Measurements from ENCODE around the gene PPM1N. TPM values are rescaled to one million over a fixed set of nuclear protein-coding genes. Genes with fewer than 3 reads are reported as not detected.

The PPM1N gene
- total and polyA plus RNA-seq, 2 of the 13 experiments (the other 11 are each of a cell fraction or from before 2014, with no cell fraction given), result 0.31 to 1.8 TPM

- TF ChIP-seq RFX5 (IDR thresholded peaks at IDR 0.05; ENCODE audit: low read depth, low read length) (no peak), MLXIP (CRISPR knock-in tag; IDR thresholded peaks at IDR 0.05; ENCODE audit: borderline replicate concordance) (no peak), SMC3 (IDR thresholded peaks at IDR 0.05; ENCODE audit: low read length) (peak; percentile 96), HMG20B (CRISPR knock-in tag; conservative IDR thresholded peaks at IDR 0.05) (0 out of 2 replicates have a peak, but pooled peaks have one; percentile 30), JUN (CRISPR knock-in tag; IDR thresholded peaks at IDR 0.05) (no peak), ZBTB14 (CRISPR knock-in tag; IDR thresholded peaks at IDR 0.05) (peak; percentile 32; the same call in 1 of the 2 replicates), KLF12 (CRISPR knock-in tag; IDR thresholded peaks at IDR 0.05; ENCODE audit: borderline replicate concordance) (peak; percentile 43; the same call in 1 of the 2 replicates), ZFP41 (CRISPR knock-in tag; IDR thresholded peaks at IDR 0.05; ENCODE audit: borderline replicate concordance) (no peak), ZNF781 (CRISPR knock-in tag; IDR thresholded peaks at IDR 0.05; ENCODE audit: borderline replicate concordance, not compliant biosample characterization) (peak; percentile 91), RCOR2 (CRISPR knock-in tag; IDR thresholded peaks at IDR 0.05) (peak; percentile 88), REXO4 (CRISPR knock-in tag; IDR thresholded peaks at IDR 0.05; ENCODE audit: borderline replicate concordance) (no peak), THAP11 (CRISPR knock-in tag; IDR thresholded peaks at IDR 0.05) (peak; percentile 83)
- TF ChIP-seq, protein P1, sequence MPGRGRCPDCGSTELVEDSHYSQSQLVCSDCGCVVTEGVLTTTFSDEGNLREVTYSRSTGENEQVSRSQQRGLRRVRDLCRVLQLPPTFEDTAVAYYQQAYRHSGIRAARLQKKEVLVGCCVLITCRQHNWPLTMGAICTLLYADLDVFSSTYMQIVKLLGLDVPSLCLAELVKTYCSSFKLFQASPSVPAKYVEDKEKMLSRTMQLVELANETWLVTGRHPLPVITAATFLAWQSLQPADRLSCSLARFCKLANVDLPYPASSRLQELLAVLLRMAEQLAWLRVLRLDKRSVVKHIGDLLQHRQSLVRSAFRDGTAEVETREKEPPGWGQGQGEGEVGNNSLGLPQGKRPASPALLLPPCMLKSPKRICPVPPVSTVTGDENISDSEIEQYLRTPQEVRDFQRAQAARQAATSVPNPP (CRISPR knock-in tag; IDR thresholded peaks at IDR 0.05), result peak; percentile 100
- TF ChIP-seq, protein P2, sequence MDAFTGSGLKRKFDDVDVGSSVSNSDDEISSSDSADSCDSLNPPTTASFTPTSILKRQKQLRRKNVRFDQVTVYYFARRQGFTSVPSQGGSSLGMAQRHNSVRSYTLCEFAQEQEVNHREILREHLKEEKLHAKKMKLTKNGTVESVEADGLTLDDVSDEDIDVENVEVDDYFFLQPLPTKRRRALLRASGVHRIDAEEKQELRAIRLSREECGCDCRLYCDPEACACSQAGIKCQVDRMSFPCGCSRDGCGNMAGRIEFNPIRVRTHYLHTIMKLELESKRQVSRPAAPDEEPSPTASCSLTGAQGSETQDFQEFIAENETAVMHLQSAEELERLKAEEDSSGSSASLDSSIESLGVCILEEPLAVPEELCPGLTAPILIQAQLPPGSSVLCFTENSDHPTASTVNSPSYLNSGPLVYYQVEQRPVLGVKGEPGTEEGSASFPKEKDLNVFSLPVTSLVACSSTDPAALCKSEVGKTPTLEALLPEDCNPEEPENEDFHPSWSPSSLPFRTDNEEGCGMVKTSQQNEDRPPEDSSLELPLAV (CRISPR knock-in tag; conservative IDR thresholded peaks at IDR 0.05; ENCODE audit: low read depth), result no peak
- TF ChIP-seq, protein P3, sequence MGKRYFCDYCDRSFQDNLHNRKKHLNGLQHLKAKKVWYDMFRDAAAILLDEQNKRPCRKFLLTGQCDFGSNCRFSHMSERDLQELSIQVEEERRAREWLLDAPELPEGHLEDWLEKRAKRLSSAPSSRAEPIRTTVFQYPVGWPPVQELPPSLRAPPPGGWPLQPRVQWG (CRISPR knock-in tag; IDR thresholded peaks at IDR 0.05; ENCODE audit: borderline replicate concordance, low read depth), result no peak
- TF ChIP-seq, protein P4, sequence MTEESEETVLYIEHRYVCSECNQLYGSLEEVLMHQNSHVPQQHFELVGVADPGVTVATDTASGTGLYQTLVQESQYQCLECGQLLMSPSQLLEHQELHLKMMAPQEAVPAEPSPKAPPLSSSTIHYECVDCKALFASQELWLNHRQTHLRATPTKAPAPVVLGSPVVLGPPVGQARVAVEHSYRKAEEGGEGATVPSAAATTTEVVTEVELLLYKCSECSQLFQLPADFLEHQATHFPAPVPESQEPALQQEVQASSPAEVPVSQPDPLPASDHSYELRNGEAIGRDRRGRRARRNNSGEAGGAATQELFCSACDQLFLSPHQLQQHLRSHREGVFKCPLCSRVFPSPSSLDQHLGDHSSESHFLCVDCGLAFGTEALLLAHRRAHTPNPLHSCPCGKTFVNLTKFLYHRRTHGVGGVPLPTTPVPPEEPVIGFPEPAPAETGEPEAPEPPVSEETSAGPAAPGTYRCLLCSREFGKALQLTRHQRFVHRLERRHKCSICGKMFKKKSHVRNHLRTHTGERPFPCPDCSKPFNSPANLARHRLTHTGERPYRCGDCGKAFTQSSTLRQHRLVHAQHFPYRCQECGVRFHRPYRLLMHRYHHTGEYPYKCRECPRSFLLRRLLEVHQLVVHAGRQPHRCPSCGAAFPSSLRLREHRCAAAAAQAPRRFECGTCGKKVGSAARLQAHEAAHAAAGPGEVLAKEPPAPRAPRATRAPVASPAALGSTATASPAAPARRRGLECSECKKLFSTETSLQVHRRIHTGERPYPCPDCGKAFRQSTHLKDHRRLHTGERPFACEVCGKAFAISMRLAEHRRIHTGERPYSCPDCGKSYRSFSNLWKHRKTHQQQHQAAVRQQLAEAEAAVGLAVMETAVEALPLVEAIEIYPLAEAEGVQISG (CRISPR knock-in tag; IDR thresholded peaks at IDR 0.05), result peak; percentile 72
Observed at GRCh38 chr19:45478454-45479238, 19.6 kb upstream of the PPM1N start (continued).
